Stimulated activated CD8-positive, alpha-beta memory T cell treated with anti-CD3 and anti-CD28 coated beads, Interleukin-4, amount 100 ng/mL, for 4 hours (primary cell): ENCODE results near the gene RBPJ.
"Not testable (repeated sequence)": the region's sequence is repeated elsewhere in the genome, so short reads cannot be mapped to it uniquely, and the experiment has no call there.

ENCODE experiments used
- DNase-seq, 2 donors: peaks; one replicate each; pipeline ENCODE4 v3.0.0-alpha.2; 2020; ENCODE audit warnings: low read depth in 2 of 2, low spot score in 1 of 2

The RBPJ gene

DNA sequence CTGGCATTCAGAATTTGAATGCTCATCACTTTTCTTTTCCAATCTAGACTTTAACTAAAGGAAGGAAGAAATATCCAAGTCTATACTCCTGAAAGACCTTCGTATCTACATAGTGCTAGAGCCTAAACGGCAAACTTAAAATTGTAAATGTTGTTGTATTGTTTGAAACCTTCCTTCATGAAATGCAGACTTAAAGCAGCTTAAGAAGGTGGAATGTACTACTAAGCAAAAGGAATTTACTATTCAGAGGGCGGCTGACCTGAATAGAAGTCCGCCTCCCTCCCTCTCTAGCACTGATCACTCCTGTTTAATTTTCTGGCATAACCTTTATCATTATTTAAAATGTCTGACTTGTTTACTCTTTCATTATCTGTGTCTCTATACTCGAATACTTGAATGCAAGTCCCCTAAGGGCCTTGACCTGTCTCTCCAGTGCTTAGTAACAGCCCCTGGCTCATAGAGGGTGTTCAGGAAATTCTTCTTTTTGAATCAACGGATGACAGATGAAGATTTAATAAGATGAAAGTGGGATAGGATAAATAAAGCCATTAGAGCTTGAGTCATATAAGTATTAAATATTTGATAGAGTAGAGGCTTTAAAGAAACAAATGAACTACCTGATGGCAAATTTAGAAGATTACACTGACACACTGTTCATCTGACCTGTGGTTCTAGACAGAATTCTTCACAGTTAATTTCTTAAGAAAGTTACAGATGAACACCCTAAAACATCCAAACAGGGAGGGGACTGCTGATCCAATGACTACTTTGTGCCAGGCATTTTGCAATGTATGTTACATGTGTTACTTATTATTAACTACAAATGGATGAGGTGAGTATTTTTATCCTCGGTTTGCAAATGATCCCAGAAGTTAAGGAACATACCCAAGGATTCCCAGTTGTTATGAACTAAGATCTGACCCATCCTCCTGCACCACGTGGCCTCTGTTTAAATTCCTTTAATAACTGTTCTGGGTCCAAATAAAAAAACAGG, 20.2 kb upstream of the RBPJ start:
- DNase-seq = no peak

DNA sequence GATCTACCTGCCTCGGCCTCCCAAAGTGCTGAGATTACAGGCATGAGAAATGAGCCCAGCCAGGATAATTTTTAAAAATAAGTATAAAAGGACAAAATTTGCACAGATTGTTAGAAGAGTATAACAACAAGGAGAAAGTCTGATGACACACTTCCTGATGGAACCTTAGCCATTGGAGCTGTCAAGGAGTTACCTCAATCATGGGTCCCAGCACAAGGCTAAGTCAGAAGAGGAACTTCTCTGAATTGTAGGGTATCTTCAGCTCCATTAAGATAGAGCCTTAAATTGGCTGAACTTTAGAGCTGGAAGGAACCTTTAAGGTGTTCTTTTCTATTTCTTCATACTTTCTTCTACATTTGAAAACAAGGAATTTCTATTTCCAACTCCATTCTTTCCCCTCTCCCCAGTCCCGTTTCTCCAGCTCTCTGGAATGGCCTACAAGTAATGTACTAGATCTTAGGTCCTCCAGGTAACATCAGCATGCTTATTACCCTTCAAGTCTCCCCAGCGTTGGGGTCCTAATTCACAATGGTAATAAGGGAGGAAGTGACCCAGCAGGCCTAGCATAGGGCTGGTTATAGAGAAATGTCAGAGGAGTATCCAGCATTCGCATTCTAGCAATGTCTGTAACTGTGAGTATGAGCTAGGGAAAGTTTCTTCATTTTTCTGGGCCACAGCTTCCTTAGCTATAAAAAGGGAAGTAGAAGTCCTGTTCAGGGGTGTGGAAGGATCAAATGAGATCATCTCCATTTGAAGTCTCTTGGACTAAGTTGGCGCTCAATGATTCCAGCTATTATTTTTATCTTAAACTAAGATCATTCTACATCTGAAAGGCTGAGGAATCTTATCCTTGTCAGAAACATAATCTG, 18.5 kb upstream of the RBPJ start:
- no peak for DNase-seq

DNA sequence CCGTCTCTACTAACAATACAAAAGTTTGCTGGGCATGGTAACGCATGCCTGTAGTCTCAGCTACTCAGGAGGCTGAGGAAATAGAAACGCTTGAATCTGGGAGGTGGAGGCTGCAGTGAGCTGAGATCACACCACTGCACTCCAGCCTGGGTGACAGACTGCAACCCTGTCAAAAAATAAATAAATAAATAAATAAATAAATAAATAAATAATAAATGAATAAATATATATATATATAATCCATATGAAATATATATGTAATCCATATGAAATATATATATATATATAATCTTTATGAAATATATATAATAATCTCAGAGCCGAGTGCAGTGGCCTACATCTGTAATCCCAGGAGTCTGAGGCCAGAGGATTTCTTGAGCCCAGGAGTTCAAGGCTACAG, 17.8 kb upstream of the RBPJ start:
- no peak for DNase-seq

GRCh38 chr4:26307037-26307800, 13.6 kb upstream of the RBPJ start:
- DNase-seq = no peak

DNA sequence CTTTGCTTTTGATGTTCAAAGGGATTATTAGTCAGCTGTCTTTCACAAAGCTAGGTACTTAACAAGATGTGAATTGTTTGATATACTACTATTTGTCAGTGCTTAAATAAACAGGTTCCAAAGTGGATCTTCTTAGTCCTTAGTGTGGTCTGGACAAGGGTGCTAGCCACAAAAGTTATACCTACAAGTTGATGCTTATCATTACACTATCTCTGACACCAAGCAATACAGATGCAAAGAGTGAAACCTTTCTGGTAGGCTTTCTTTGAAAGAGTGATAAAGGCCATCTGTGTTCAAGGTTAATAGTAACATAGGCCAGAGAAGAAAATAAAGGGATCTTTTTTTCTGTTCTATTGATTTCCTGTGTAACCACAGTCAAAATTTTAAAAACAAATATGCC, 12.2 kb upstream of the RBPJ start:
- no peak for DNase-seq

DNA sequence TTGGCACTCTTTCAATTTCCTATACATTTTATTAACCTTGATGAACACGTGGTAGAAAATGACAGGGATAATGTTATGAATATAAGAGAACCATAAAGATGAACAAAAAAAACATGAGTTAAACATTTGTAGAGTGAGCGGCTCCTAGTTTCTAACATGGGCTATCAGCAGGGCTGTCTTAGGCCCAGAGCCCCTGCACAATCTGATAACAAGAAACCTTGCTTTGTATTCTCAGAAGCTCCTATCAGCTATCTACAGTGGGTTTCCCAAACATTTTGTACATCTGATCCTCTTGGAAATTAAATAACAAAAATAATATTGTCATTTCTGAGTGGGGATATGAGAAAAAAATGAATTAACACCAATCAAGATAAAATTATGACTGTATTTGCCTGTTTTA, 10.6 kb upstream of the RBPJ start:
- no peak for DNase-seq

- no peak for DNase-seq
These were observed 9.2 kb upstream of the RBPJ start for GRCh38 chr4:26311633-26312032.

DNA sequence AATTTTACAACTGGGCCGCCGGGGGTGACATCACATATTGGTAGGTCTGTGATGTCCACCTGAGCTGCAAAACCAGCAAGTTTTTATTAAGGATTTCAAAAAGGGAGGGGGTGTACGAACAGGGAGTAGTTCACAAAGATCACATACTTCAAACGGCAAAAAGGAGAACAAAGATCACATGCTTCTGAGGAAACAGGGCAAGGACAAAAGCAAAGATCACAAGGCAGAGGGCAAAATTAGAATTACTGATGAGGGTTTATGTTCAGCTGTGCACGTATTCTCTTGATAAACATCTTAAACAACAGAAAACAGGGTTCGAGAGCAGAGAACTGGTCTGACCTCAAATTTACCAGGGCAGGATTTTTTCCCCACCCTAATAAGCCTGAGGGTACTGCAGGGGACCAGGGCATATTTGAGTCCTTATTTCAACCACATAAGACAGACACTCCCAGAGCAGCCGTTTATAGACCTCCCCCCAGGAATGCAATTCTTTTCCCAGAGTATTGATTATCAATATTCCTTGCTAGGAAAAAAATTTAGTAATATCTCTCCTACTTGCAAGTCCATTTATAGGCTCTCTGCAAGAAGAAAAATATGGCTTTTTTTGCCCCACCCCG, 5.4 kb upstream of the RBPJ start:
- DNase-seq = not testable (repeated sequence)

GRCh38 chr4:26317766-26318165, 3.0 kb upstream of the RBPJ start:
- DNase-seq = no peak

- peak; percentile 92 to 95 for DNase-seq
These were observed 1.3 kb upstream of the RBPJ start for GRCh38 chr4:26319467-26319948.

DNA sequence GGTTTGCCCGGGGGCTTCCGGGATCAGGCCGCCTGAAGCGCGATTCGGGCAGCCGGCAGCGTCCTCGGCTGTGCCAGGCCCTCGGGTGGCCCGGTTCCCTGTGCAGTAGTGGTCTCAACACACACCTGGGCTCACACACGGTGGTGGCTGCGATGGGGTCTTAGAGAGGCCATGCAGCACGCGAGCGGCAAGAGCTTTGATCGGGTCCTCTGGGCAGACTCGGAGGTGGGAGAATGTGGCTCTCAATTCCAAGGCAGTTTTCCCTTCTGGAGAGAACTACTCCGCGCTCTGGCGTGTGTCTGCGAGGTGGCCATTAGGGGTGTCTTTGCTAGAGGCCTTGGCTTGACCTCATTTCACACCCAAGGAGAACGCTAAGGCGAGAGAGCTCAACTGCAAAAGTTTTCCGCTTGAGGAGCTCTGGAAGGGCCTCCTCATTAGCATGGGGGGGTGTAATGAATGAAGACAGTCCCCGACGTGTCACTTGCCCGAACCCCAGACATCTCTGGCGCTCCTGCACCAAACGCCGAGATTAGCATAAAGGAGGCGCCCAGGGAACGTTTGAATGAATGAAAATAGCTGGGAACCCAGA, 771 bp upstream of the RBPJ start:
- peak; percentile 9 to 23 for DNase-seq

GRCh38 chr4:26321373-26322221, 783 bp downstream of the RBPJ start:
- DNase-seq = peak in 1 of 2 donors; percentile 7

DNA sequence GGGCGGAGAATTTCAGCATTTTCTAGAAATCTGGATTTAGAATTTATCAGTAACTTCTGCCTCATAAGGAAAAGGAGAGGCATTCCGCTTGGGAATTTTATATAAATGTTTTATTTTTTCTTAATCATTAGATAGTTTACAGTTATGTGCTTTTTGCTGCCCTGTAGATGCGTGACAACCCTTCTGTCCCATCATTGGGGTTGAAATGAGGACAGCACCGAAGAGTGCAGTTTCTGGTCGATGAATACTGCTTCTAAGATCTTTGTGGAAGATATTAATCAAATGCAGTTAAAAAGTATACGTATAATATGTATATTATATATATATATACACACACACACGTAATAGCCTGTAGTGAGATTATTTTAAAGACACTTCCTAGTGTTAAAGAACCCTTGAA, 1.5 kb downstream of the RBPJ start:
- no peak for DNase-seq

DNA sequence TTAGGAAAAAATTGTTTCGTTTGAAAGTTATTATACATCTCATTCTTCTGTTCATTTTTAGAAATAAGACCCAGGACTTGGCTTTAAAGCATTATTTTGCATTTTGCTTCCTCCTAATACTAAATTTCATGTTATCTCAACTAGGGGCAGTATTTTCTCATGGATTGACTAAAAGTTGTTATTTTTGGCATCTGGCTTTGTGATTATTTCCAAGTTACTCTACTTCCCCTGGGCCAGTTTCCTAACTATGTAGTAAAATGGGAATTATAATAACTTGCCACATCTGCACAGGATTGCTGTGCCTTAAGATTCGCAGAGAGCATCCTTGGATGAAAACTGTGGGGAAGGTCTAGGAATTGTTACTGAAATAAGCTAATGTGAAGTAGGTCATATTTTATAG, 3.0 kb downstream of the RBPJ start:
- no peak for DNase-seq

DNA sequence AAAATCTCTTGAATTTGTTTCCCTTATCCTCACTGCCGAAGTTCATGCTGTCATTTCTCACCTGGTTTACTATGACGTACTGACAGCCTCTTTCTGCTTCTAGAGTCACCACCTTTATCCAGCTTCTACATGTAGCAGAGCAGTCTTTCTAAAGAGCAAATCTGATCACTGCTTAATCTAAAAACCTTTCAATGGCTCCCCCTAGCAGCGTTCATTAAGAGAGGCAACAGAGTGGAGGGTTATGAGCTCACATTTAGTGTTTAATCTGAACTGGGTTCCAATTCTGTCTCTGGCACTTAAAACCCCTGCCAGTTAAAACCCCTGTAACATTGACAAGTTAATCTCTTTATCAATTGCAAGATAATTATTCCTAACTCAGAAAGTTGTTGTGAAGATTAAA, 4.4 kb downstream of the RBPJ start:
- no peak for DNase-seq

- no peak for DNase-seq
These were observed 6.0 kb downstream of the RBPJ start for GRCh38 chr4:26326791-26327190.

- DNase-seq = no peak
These were observed 9.5 kb downstream of the RBPJ start for GRCh38 chr4:26330186-26330787.

GRCh38 chr4:26330946-26331345, 10.1 kb downstream of the RBPJ start:
- DNase-seq = no peak

DNA sequence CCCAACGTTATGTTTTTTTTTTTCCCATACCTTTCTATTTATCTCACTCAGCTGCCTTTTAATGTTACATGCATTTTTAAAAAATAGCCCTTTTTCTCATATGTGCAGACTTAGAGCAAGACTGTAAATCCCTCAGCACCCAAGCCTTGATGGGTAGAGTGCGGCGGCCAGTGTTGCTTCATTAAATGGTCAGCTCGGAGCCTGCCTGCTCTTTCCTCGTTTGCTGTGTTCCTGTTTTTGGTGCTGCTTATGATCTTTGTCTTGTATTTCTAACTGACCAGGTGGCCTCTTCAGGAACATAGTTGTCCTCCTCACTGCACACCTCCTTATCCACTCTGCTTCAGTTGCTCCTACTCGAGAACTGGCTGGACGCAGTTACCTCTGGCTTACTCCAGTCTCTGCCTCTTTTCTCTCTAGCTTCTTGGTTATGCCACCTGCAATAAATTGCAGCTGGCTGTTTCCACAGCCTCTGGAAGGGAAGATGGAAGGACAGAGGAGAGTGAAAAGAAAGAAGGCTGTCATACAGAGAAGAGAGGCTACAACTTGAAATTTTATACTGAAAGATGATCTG, 10.7 kb downstream of the RBPJ start:
- no peak for DNase-seq
